ENCODE results near the gene B3GAT3. TPM values are rescaled to one million over a fixed set of nuclear protein-coding genes. Genes with fewer than 3 reads are reported as not detected.
"Not testable (repeated sequence)": the region's sequence is repeated elsewhere in the genome, so short reads cannot be mapped to it uniquely, and the experiment has no call there.

Gene B3GAT3
- total and polyA plus RNA-seq, 4 experiments from 2014 or later: 37.9 to 74.3 (median 57.3) TPM

- no peaks in the 10 kb centered on the region for H3K27me3 ChIP-seq (ENCODE audit: insufficient read depth, low read length)
- ChIA-PET POLR2A (ENCODE audit: partially characterized antibody) (interaction anchor here (0.9 to 6.6 kb wide), 41 partner anchors 10 to 1211 kb away, joined by 3 to 120 read pairs (median 6); partner anchors contain the start of genes AHNAK, B3GAT3, C11orf98 and CSKMT), CTCF (ENCODE audit: partially characterized antibody) (interaction anchor here (0.6 to 2.8 kb wide), 14 partner anchors 10 to 178 kb away, joined by 3 to 15 read pairs (median 5); partner anchors contain the start of gene TUT1)
- Mint-ChIP-seq H3K4me3 (peak overlapping the region; percentile 92 to 98 (median 98)), H3K4me1 (peaks cover 34 to 60% (median 48%) of the 10 kb centered on the region in 4 donors), H3K9me3 (no peaks in the 10 kb centered on the region), H3K27me3 (no peaks in the 10 kb centered on the region), H3K27ac (peak overlapping the region; percentile 94 to 98 (median 97)), H3K36me3 (peaks cover 43 to 71% of the 10 kb centered on the region in 2 donors)
- H3K9me3 ChIP-seq (ENCODE audit: control insufficient read depth in 1 of 2, low read length in 2 of 2): no peaks in the 10 kb centered on the region
- peak overlapping the region; percentile 73 for H3K27ac ChIP-seq (ENCODE audit: low read depth, low read length)
- peaks cover 44% of the 10 kb centered on the region for H3K4me1 ChIP-seq (ENCODE audit: insufficient read depth, low read length)
- peak overlapping the region; percentile 89 to 100 for H3K4me3 ChIP-seq (ENCODE audit: low read length in 2 of 2)
- DNase-seq: peak in 4 of 5 donors; percentile 33 to 61 (median 39)
- peaks cover 48% of the 10 kb centered on the region for H3K36me3 ChIP-seq (ENCODE audit: insufficient read depth, low read length)
- intact Hi-C loops (cut with micrococcal nuclease): loop anchor here (1.0 kb wide), 2 partner anchors 17 to 92 kb away; partner anchors contain the start of genes C11orf98 and CSKMT
Observed at GRCh38 chr11:62573006-62573591, 48.7 kb downstream of the B3GAT3 start.

GRCh38 chr11:62572431-62572830 is 49.4 kb downstream of the B3GAT3 start:
- ChIA-PET POLR2A (ENCODE audit: partially characterized antibody) (interaction anchor here (0.7 to 6.6 kb wide), 12 partner anchors 9 to 285 kb away, joined by 3 to 120 read pairs (median 5); partner anchors contain the start of genes AHNAK, B3GAT3, C11orf98 and CSKMT), CTCF (ENCODE audit: partially characterized antibody) (interaction anchor here (0.6 to 1.9 kb wide), 6 partner anchors 12 to 148 kb away, joined by 3 to 9 read pairs (median 4); no protein-coding TSS in a partner anchor)
- intact Hi-C loops (cut with micrococcal nuclease): no loop called here
- Histone ChIP-seq H3K27me3 (ENCODE audit: insufficient read depth, low read length) (no peaks in the 10 kb centered on the region), H3K9me3 (ENCODE audit: control insufficient read depth in 1 of 2, low read length in 2 of 2) (no peaks in the 10 kb centered on the region), H3K27ac (ENCODE audit: low read depth, low read length) (peak overlapping the region; percentile 73), H3K4me3 (ENCODE audit: low read length in 2 of 2) (peak overlapping the region; percentile 89 to 100), H3K36me3 (ENCODE audit: insufficient read depth, low read length) (peaks cover 48% of the 10 kb centered on the region), H3K4me1 (ENCODE audit: insufficient read depth, low read length) (peaks cover 47% of the 10 kb centered on the region)
- H3K9me3 Mint-ChIP-seq: no peaks in the 10 kb centered on the region
- no peaks in the 10 kb centered on the region for H3K27me3 Mint-ChIP-seq
- H3K4me3 Mint-ChIP-seq: peak overlapping the region; percentile 92 to 98 (median 98)
- no peak for DNase-seq
- H3K36me3 Mint-ChIP-seq: peaks cover 44 to 71% of the 10 kb centered on the region in 2 donors
- H3K4me1 Mint-ChIP-seq: peaks cover 36 to 61% (median 49%) of the 10 kb centered on the region in 4 donors
- H3K27ac Mint-ChIP-seq: peak overlapping the region; percentile 94 to 98 (median 97)

GRCh38 chr11:62571493-62571892 is 50.3 kb downstream of the B3GAT3 start:
- DNase-seq; intact Hi-C loops (cut with micrococcal nuclease); H3K9me3 Mint-ChIP-seq; H3K9me3 ChIP-seq (ENCODE audit: control insufficient read depth in 1 of 2, low read length in 2 of 2); H3K27me3 Mint-ChIP-seq; H3K4me3 ChIP-seq (ENCODE audit: low read length in 2 of 2); H3K27me3 ChIP-seq (ENCODE audit: insufficient read depth, low read length); H3K27ac ChIP-seq (ENCODE audit: low read depth, low read length): not testable (repeated sequence)
- peaks cover 40 to 70% (median 57%) of the 10 kb centered on the region in 4 donors for H3K4me1 Mint-ChIP-seq
- peaks cover 46 to 75% of the 10 kb centered on the region in 2 donors for H3K36me3 Mint-ChIP-seq
- peak overlapping the region; percentile 54 to 95 (median 77) for H3K27ac Mint-ChIP-seq
- peak overlapping the region in 2 of 8 donors; percentile 41 to 92 for H3K4me3 Mint-ChIP-seq
- Histone ChIP-seq H3K4me1 (ENCODE audit: insufficient read depth, low read length) (peaks cover 51% of the 10 kb centered on the region), H3K36me3 (ENCODE audit: insufficient read depth, low read length) (peaks cover 48% of the 10 kb centered on the region)
- ChIA-PET POLR2A (ENCODE audit: partially characterized antibody) (interaction anchor here (0.6 to 6.6 kb wide), 5 partner anchors 17 to 100 kb away, joined by 4 to 120 read pairs (median 7); partner anchors contain the start of genes AHNAK, C11orf98, CSKMT and UQCC3), CTCF (ENCODE audit: partially characterized antibody) (interaction anchor here (1.0 to 3.4 kb wide), 4 partner anchors 11 to 147 kb away, joined by 3 to 24 read pairs (median 6); partner anchors contain the start of gene MTA2)

- H3K36me3 ChIP-seq (ENCODE audit: insufficient read depth, low read length): peaks cover 48% of the 10 kb centered on the region
- H3K9me3 ChIP-seq (ENCODE audit: control insufficient read depth in 1 of 2, low read length in 2 of 2); DNase-seq; intact Hi-C loops (cut with micrococcal nuclease); H3K27me3 Mint-ChIP-seq; H3K4me3 ChIP-seq (ENCODE audit: low read length in 2 of 2); H3K9me3 Mint-ChIP-seq; H3K27me3 ChIP-seq (ENCODE audit: insufficient read depth, low read length); H3K27ac ChIP-seq (ENCODE audit: low read depth, low read length): not testable (repeated sequence)
- Mint-ChIP-seq H3K27ac (peak overlapping the region; percentile 5 to 95 (median 61)), H3K4me1 (peaks cover 42 to 74% (median 61%) of the 10 kb centered on the region in 4 donors), H3K4me3 (peak overlapping the region in 6 of 8 donors; percentile 1 to 59 (median 23)), H3K36me3 (peaks cover 48 to 78% of the 10 kb centered on the region in 2 donors)
- ChIA-PET POLR2A (ENCODE audit: partially characterized antibody) (interaction anchor here (0.6 to 6.6 kb wide), 6 partner anchors 10 to 100 kb away, joined by 3 to 120 read pairs (median 6); partner anchors contain the start of genes AHNAK, C11orf98, CSKMT and UQCC3), CTCF (ENCODE audit: partially characterized antibody) (interaction anchor here (1.0 to 3.4 kb wide), 6 partner anchors 10 to 146 kb away, joined by 3 to 24 read pairs (median 8); partner anchors contain the start of gene MTA2)
- peaks cover 57% of the 10 kb centered on the region for H3K4me1 ChIP-seq (ENCODE audit: insufficient read depth, low read length)
Observed at GRCh38 chr11:62570903-62571302, 50.9 kb downstream of the B3GAT3 start.

GRCh38 chr11:62569611-62570010 is 52.2 kb downstream of the B3GAT3 start:
- Mint-ChIP-seq H3K4me1 (peaks cover 40 to 74% (median 54%) of the 10 kb centered on the region in 4 donors), H3K9me3 (no peaks in the 10 kb centered on the region), H3K27ac (peak overlapping the region in 6 of 7 donors; percentile 24 to 64 (median 42)), H3K36me3 (peaks cover 55 to 81% of the 10 kb centered on the region in 2 donors), H3K27me3 (no peaks in the 10 kb centered on the region), H3K4me3 (peak overlapping the region in 1 of 8 donors; percentile 12)
- H3K27me3 ChIP-seq (ENCODE audit: insufficient read depth, low read length): no peaks in the 10 kb centered on the region
- no peak overlapping the region for H3K27ac ChIP-seq (ENCODE audit: low read depth, low read length)
- DNase-seq: no peak
- H3K36me3 ChIP-seq (ENCODE audit: insufficient read depth, low read length): peaks cover 59% of the 10 kb centered on the region
- H3K4me3 ChIP-seq (ENCODE audit: low read length in 2 of 2): no peak overlapping the region
- ChIA-PET CTCF (ENCODE audit: partially characterized antibody) (interaction anchor here (0.7 to 3.4 kb wide), 5 partner anchors 9 to 145 kb away, joined by 3 to 24 read pairs (median 7); no protein-coding TSS in a partner anchor), POLR2A (ENCODE audit: partially characterized antibody) (interaction anchor here (0.6 to 6.6 kb wide), 6 partner anchors 8 to 158 kb away, joined by 3 to 120 read pairs (median 4); partner anchors contain the start of genes AHNAK and HNRNPUL2)
- intact Hi-C loops (cut with micrococcal nuclease): no loop called here
- H3K9me3 ChIP-seq (ENCODE audit: control insufficient read depth in 1 of 2, low read length in 2 of 2): no peaks in the 10 kb centered on the region
- H3K4me1 ChIP-seq (ENCODE audit: insufficient read depth, low read length): peaks cover 51% of the 10 kb centered on the region

- Histone ChIP-seq H3K9me3 (ENCODE audit: control insufficient read depth in 1 of 2, low read length in 2 of 2) (no peaks in the 10 kb centered on the region), H3K27ac (ENCODE audit: low read depth, low read length) (peak overlapping the region; percentile 15), H3K36me3 (ENCODE audit: insufficient read depth, low read length) (peaks cover 54% of the 10 kb centered on the region), H3K4me1 (ENCODE audit: insufficient read depth, low read length) (peaks cover 38% of the 10 kb centered on the region), H3K4me3 (ENCODE audit: low read length in 2 of 2) (no peak overlapping the region), H3K27me3 (ENCODE audit: insufficient read depth, low read length) (no peaks in the 10 kb centered on the region)
- Mint-ChIP-seq H3K4me3 (peak overlapping the region in 2 of 8 donors; percentile 28 to 73), H3K27ac (peak overlapping the region; percentile 51 to 85 (median 81)), H3K9me3 (no peaks in the 10 kb centered on the region), H3K36me3 (peaks cover 46 to 73% of the 10 kb centered on the region in 2 donors), H3K4me1 (peaks cover 25 to 51% (median 38%) of the 10 kb centered on the region in 4 donors), H3K27me3 (no peaks in the 10 kb centered on the region)
- POLR2A ChIA-PET (ENCODE audit: partially characterized antibody): interaction anchor here (0.9 to 2.1 kb wide), 5 partner anchors 11 to 274 kb away, joined by 3 to 5 read pairs (median 4); partner anchors contain the start of gene AHNAK
- CTCF ChIA-PET (ENCODE audit: partially characterized antibody): interaction anchor here (1.0 to 3.1 kb wide), 5 partner anchors 10 to 172 kb away, joined by 3 to 24 read pairs (median 9); no protein-coding TSS in a partner anchor
- intact Hi-C loops (cut with micrococcal nuclease): no loop called here
- no peak for DNase-seq
Observed at GRCh38 chr11:62567018-62567633, 54.7 kb downstream of the B3GAT3 start.

All from CD4-positive, alpha-beta memory T cell (primary cell).